ENCODE data around the gene ENG. TPM values are rescaled to one million over a fixed set of nuclear protein-coding genes. Genes with fewer than 3 reads are reported as not detected.

ENG gene
- total and polyA plus RNA-seq, 2 experiments from 2014 or later: 1.4 to 2.6 TPM

DNA sequence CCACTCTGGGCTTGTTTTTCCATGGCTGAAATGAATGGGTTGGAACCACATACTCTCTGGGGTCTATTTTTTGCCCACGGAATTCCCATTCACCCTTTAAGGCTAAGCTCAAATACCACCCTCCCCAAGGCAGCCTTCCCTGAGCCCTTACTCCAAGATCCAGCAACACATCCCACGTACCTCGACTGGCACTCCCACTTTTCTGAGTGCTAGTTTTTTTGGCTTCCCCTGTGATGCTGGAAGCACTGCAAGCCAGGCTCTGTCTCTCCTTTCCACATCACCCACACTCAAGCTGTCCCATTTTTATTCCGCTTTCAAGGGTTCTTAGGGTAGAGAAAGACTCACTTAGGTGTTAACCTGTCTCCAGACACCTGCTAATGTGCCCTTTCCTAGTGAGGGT, 38.9 kb upstream of the ENG start:
- TF ChIP-seq ZNF114 (CRISPR knock-in tag; IDR thresholded peaks at IDR 0.05): no peak
- no peak for TF ChIP-seq EZH2 (IDR thresholded peaks at IDR 0.05; ENCODE audit: low read depth, unreplicated experiment)
- TF ChIP-seq JUNB (IDR thresholded peaks at IDR 0.05; ENCODE audit: unreplicated experiment): no peak
- TF ChIP-seq, protein P1, sequence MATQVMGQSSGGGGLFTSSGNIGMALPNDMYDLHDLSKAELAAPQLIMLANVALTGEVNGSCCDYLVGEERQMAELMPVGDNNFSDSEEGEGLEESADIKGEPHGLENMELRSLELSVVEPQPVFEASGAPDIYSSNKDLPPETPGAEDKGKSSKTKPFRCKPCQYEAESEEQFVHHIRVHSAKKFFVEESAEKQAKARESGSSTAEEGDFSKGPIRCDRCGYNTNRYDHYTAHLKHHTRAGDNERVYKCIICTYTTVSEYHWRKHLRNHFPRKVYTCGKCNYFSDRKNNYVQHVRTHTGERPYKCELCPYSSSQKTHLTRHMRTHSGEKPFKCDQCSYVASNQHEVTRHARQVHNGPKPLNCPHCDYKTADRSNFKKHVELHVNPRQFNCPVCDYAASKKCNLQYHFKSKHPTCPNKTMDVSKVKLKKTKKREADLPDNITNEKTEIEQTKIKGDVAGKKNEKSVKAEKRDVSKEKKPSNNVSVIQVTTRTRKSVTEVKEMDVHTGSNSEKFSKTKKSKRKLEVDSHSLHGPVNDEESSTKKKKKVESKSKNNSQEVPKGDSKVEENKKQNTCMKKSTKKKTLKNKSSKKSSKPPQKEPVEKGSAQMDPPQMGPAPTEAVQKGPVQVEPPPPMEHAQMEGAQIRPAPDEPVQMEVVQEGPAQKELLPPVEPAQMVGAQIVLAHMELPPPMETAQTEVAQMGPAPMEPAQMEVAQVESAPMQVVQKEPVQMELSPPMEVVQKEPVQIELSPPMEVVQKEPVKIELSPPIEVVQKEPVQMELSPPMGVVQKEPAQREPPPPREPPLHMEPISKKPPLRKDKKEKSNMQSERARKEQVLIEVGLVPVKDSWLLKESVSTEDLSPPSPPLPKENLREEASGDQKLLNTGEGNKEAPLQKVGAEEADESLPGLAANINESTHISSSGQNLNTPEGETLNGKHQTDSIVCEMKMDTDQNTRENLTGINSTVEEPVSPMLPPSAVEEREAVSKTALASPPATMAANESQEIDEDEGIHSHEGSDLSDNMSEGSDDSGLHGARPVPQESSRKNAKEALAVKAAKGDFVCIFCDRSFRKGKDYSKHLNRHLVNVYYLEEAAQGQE (IDR thresholded peaks at IDR 0.05; ENCODE audit: unreplicated experiment): no peak
- TF ChIP-seq EZH2phosphoT487 (IDR thresholded peaks at IDR 0.05; ENCODE audit: unreplicated experiment): no peak
- TF ChIP-seq ZNF331 (CRISPR knock-in tag; IDR thresholded peaks at IDR 0.05; ENCODE audit: low read depth): no peak
- TF ChIP-seq, protein P2, sequence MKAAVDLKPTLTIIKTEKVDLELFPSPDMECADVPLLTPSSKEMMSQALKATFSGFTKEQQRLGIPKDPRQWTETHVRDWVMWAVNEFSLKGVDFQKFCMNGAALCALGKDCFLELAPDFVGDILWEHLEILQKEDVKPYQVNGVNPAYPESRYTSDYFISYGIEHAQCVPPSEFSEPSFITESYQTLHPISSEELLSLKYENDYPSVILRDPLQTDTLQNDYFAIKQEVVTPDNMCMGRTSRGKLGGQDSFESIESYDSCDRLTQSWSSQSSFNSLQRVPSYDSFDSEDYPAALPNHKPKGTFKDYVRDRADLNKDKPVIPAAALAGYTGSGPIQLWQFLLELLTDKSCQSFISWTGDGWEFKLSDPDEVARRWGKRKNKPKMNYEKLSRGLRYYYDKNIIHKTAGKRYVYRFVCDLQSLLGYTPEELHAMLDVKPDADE (IDR thresholded peaks at IDR 0.05): no peak
- no peak for TF ChIP-seq CREB1 (CRISPR knock-in tag; IDR thresholded peaks at IDR 0.05; ENCODE audit: low read depth)
- no peak for TF ChIP-seq NANOG (IDR thresholded peaks at IDR 0.05; ENCODE audit: borderline replicate concordance)
- TF ChIP-seq, protein P3, sequence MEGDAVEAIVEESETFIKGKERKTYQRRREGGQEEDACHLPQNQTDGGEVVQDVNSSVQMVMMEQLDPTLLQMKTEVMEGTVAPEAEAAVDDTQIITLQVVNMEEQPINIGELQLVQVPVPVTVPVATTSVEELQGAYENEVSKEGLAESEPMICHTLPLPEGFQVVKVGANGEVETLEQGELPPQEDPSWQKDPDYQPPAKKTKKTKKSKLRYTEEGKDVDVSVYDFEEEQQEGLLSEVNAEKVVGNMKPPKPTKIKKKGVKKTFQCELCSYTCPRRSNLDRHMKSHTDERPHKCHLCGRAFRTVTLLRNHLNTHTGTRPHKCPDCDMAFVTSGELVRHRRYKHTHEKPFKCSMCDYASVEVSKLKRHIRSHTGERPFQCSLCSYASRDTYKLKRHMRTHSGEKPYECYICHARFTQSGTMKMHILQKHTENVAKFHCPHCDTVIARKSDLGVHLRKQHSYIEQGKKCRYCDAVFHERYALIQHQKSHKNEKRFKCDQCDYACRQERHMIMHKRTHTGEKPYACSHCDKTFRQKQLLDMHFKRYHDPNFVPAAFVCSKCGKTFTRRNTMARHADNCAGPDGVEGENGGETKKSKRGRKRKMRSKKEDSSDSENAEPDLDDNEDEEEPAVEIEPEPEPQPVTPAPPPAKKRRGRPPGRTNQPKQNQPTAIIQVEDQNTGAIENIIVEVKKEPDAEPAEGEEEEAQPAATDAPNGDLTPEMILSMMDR (conservative IDR thresholded peaks at IDR 0.05; ENCODE audit: low read depth in 2 of 2): no peak
- TF ChIP-seq, protein P4, sequence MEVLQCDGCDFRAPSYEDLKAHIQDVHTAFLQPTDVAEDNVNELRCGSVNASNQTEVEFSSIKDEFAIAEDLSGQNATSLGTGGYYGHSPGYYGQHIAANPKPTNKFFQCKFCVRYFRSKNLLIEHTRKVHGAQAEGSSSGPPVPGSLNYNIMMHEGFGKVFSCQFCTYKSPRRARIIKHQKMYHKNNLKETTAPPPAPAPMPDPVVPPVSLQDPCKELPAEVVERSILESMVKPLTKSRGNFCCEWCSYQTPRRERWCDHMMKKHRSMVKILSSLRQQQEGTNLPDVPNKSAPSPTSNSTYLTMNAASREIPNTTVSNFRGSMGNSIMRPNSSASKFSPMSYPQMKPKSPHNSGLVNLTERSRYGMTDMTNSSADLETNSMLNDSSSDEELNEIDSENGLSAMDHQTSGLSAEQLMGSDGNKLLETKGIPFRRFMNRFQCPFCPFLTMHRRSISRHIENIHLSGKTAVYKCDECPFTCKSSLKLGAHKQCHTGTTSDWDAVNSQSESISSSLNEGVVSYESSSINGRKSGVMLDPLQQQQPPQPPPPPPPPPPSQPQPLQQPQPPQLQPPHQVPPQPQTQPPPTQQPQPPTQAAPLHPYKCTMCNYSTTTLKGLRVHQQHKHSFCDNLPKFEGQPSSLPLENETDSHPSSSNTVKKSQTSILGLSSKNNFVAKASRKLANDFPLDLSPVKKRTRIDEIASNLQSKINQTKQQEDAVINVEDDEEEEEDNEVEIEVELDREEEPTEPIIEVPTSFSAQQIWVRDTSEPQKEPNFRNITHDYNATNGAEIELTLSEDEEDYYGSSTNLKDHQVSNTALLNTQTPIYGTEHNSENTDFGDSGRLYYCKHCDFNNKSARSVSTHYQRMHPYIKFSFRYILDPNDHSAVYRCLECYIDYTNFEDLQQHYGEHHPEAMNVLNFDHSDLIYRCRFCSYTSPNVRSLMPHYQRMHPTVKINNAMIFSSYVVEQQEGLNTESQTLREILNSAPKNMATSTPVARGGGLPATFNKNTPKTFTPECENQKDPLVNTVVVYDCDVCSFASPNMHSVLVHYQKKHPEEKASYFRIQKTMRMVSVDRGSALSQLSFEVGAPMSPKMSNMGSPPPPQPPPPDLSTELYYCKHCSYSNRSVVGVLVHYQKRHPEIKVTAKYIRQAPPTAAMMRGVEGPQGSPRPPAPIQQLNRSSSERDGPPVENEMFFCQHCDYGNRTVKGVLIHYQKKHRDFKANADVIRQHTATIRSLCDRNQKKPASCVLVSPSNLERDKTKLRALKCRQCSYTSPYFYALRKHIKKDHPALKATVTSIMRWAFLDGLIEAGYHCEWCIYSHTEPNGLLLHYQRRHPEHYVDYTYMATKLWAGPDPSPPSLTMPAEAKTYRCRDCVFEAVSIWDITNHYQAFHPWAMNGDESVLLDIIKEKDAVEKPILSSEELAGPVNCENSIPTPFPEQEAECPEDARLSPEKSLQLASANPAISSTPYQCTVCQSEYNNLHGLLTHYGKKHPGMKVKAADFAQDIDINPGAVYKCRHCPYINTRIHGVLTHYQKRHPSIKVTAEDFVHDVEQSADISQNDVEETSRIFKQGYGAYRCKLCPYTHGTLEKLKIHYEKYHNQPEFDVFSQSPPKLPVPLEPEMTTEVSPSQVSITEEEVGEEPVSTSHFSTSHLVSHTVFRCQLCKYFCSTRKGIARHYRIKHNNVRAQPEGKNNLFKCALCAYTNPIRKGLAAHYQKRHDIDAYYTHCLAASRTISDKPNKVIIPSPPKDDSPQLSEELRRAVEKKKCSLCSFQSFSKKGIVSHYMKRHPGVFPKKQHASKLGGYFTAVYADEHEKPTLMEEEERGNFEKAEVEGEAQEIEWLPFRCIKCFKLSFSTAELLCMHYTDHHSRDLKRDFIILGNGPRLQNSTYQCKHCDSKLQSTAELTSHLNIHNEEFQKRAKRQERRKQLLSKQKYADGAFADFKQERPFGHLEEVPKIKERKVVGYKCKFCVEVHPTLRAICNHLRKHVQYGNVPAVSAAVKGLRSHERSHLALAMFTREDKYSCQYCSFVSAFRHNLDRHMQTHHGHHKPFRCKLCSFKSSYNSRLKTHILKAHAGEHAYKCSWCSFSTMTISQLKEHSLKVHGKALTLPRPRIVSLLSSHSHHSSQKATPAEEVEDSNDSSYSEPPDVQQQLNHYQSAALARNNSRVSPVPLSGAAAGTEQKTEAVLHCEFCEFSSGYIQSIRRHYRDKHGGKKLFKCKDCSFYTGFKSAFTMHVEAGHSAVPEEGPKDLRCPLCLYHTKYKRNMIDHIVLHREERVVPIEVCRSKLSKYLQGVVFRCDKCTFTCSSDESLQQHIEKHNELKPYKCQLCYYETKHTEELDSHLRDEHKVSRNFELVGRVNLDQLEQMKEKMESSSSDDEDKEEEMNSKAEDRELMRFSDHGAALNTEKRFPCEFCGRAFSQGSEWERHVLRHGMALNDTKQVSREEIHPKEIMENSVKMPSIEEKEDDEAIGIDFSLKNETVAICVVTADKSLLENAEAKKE (CRISPR knock-in tag; IDR thresholded peaks at IDR 0.05): no peak
- no peak for TF ChIP-seq POLR2AphosphoS5 (IDR thresholded peaks at IDR 0.05; ENCODE audit: low read depth)
- no peak for TF ChIP-seq STAT1 (IDR thresholded peaks at IDR 0.05; ENCODE audit: unreplicated experiment)
- peaks cover 6% of the 10 kb centered on the region for H3K79me2 ChIP-seq (replicated peaks; ENCODE audit: insufficient read depth)
- no peaks in the 10 kb centered on the region for H3K9me2 ChIP-seq (ENCODE audit: insufficient read depth)
- H3K27ac ChIP-seq (ENCODE audit: low read depth): no peak overlapping the region
- H3F3A ChIP-seq (replicated peaks; ENCODE audit: low read depth): peaks cover 9% of the 10 kb centered on the region
- Mint-ChIP-seq H3K9me3 (no peaks in the 10 kb centered on the region), H3K4me3 (no peak overlapping the region), H3K27me3 (ENCODE audit: insufficient read depth, low read depth, poor library complexity) (peaks cover 8% of the 10 kb centered on the region), H3K4me1 (peaks cover 10% of the 10 kb centered on the region), H3K36me3 (ENCODE audit: low read depth) (peaks cover 55% of the 10 kb centered on the region), H3K27ac (no peak overlapping the region)
- H3K4me3 ChIP-seq: no peak overlapping the region
- DNase-seq (ENCODE audit: low spot score) (no peak), ATAC-seq (no peak)
- peaks cover 35% of the 10 kb centered on the region for H3K36me3 ChIP-seq (ENCODE audit: insufficient read depth)
- H3K27me3 ChIP-seq (ENCODE audit: insufficient read depth): no peaks in the 10 kb centered on the region
- no peak overlapping the region for H2AFZ ChIP-seq
- peaks cover 21% of the 10 kb centered on the region for H4K20me1 ChIP-seq (replicated peaks; ENCODE audit: insufficient read depth)
- no peak overlapping the region for H3K4me2 ChIP-seq
- peaks cover 14% of the 10 kb centered on the region for H3K4me1 ChIP-seq (ENCODE audit: insufficient read depth)

All from GM23338 (cell line).